Measurements from ENCODE around the gene POU6F2. TPM values are rescaled to one million over a fixed set of nuclear protein-coding genes. Genes with fewer than 3 reads are reported as not detected.

The POU6F2 gene
- polyA plus RNA-seq, 2 of the 4 experiments (the other 2 are of a cell fraction) = not detected

DNA sequence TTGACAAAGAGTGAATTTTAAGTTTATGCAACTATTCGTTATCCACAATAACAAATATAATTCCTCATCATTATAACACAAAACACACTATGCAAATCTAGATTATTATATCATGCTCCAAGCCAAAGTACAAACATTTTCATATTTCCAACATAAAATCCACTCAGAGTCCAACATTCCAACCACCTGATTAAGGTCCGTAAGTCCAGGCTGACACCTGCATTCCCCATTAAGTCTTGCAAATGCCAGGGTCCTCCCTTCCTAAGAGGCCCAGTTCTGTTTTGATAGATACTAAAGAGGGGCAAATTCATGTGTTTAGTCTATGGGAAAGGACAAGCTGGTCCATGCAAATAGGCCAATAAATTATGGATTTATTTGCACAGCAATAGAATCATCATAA lies 206.1 kb downstream of the POU6F2 start:
- Histone ChIP-seq H3K4me2 (no peak overlapping the region), H3K4me3 (no peak overlapping the region), H3K9me3 (no peaks in the 10 kb centered on the region), H3K4me1 (no peaks in the 10 kb centered on the region), H3K27ac (no peak overlapping the region)
- POLR2A ChIA-PET = no interaction called here
- no peak for ATAC-seq
- TF ChIP-seq MAFK (IDR thresholded peaks at IDR 0.05; ENCODE audit: partially characterized antibody) (no peak), KDM5A (IDR thresholded peaks at IDR 0.05) (no peak), RCOR1 (IDR thresholded peaks at IDR 0.05; ENCODE audit: low read depth, low read length) (no peak), ZC3H11A (IDR thresholded peaks at IDR 0.05) (no peak), EP300 (IDR thresholded peaks at IDR 0.05) (no peak), TFCP2L1 (CRISPR knock-in tag; IDR thresholded peaks at IDR 0.05) (no peak), CBX8 (IDR thresholded peaks at IDR 0.05) (no peak), PHF8 (IDR thresholded peaks at IDR 0.05; ENCODE audit: borderline replicate concordance, low read depth) (no peak), GATA3 (IDR thresholded peaks at IDR 0.05; ENCODE audit: borderline replicate concordance) (no peak), TP53 (CRISPR knock-in tag; IDR thresholded peaks at IDR 0.05) (no peak), FOSL2 (IDR thresholded peaks at IDR 0.05) (no peak), FOSL2 (CRISPR knock-in tag; IDR thresholded peaks at IDR 0.05) (no peak), POLR2A (IDR thresholded peaks at IDR 0.05; ENCODE audit: low read length) (no peak), ZFP36 (IDR thresholded peaks at IDR 0.05; ENCODE audit: borderline replicate concordance, partially characterized antibody) (no peak), EHMT2 (IDR thresholded peaks at IDR 0.05; ENCODE audit: low read depth) (no peak), FOSB (CRISPR knock-in tag; IDR thresholded peaks at IDR 0.05) (no peak)
- TF ChIP-seq, protein P1, sequence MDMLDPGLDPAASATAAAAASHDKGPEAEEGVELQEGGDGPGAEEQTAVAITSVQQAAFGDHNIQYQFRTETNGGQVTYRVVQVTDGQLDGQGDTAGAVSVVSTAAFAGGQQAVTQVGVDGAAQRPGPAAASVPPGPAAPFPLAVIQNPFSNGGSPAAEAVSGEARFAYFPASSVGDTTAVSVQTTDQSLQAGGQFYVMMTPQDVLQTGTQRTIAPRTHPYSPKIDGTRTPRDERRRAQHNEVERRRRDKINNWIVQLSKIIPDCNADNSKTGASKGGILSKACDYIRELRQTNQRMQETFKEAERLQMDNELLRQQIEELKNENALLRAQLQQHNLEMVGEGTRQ (IDR thresholded peaks at IDR 0.05) = no peak
- TF ChIP-seq, protein P2, sequence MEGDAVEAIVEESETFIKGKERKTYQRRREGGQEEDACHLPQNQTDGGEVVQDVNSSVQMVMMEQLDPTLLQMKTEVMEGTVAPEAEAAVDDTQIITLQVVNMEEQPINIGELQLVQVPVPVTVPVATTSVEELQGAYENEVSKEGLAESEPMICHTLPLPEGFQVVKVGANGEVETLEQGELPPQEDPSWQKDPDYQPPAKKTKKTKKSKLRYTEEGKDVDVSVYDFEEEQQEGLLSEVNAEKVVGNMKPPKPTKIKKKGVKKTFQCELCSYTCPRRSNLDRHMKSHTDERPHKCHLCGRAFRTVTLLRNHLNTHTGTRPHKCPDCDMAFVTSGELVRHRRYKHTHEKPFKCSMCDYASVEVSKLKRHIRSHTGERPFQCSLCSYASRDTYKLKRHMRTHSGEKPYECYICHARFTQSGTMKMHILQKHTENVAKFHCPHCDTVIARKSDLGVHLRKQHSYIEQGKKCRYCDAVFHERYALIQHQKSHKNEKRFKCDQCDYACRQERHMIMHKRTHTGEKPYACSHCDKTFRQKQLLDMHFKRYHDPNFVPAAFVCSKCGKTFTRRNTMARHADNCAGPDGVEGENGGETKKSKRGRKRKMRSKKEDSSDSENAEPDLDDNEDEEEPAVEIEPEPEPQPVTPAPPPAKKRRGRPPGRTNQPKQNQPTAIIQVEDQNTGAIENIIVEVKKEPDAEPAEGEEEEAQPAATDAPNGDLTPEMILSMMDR (IDR thresholded peaks at IDR 0.05) = no peak
- TF ChIP-seq, protein P3, sequence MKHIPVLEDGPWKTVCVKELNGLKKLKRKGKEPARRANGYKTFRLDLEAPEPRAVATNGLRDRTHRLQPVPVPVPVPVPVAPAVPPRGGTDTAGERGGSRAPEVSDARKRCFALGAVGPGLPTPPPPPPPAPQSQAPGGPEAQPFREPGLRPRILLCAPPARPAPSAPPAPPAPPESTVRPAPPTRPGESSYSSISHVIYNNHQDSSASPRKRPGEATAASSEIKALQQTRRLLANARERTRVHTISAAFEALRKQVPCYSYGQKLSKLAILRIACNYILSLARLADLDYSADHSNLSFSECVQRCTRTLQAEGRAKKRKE (CRISPR knock-in tag; IDR thresholded peaks at IDR 0.05; ENCODE audit: low read depth) = no peak
- no peak for DNase-seq (ENCODE audit: low read depth in 1 of 2, low spot score in 1 of 2)
- CTCF ChIA-PET = interaction anchor here (1.0 kb wide), 1 partner anchor 814 kb away, joined by 3 read pairs; no protein-coding TSS in a partner anchor
- FAIRE-seq = no peak
- WGBS (ENCODE audit: missing lambda C conversion rate) = 40% methylated on average over 2 of the region's 2 CpGs

DNA sequence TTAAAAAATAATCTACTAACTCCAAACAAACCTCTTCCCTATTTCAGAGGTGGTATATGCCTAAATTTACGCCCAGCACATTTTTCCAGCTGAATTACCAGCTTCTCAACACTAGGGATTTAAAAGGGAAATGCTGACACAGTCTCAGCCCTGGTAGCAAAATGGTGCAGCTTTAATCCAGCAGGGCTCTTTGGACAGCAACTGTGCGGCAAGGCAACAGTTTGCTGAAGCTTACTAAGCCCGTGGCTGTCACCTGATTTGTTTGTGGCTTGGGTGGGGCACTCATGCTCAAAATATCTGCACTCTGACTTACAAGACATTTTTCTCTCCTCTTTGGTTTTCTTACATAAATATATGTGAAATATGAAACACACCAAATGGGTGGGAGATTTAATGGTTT lies 206.7 kb downstream of the POU6F2 start:
- no peak overlapping the region for H3K27ac ChIP-seq
- FAIRE-seq = no peak
- no peak overlapping the region for H3K4me3 ChIP-seq
- H3K9me3 ChIP-seq = no peaks in the 10 kb centered on the region
- H3K4me1 ChIP-seq = no peaks in the 10 kb centered on the region
- no peak for TF ChIP-seq NR3C1 (IDR thresholded peaks at IDR 0.05)
- TF ChIP-seq, protein P4, sequence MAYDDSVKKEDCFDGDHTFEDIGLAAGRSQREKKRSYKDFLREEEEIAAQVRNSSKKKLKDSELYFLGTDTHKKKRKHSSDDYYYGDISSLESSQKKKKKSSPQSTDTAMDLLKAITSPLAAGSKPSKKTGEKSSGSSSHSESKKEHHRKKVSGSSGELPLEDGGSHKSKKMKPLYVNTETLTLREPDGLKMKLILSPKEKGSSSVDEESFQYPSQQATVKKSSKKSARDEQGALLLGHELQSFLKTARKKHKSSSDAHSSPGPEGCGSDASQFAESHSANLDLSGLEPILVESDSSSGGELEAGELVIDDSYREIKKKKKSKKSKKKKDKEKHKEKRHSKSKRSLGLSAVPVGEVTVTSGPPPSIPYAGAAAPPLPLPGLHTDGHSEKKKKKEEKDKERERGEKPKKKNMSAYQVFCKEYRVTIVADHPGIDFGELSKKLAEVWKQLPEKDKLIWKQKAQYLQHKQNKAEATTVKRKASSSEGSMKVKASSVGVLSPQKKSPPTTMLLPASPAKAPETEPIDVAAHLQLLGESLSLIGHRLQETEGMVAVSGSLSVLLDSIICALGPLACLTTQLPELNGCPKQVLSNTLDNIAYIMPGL (CRISPR knock-in tag; IDR thresholded peaks at IDR 0.05; ENCODE audit: borderline replicate concordance) = no peak
- TF ChIP-seq NPAS2 (CRISPR knock-in tag; IDR thresholded peaks at IDR 0.05; ENCODE audit: borderline replicate concordance) = no peak
- no peak for TF ChIP-seq RAD21 (conservative IDR thresholded peaks at IDR 0.05 in 1 of 2, IDR thresholded peaks at IDR 0.05 in 1 of 2)
- TF ChIP-seq ESRRA (IDR thresholded peaks at IDR 0.05; ENCODE audit: borderline replicate concordance, low read length) = no peak
- ChIA-PET POLR2A (no interaction called here), CTCF (interaction anchor here (1.0 kb wide), 1 partner anchor 814 kb away, joined by 3 read pairs; no protein-coding TSS in a partner anchor)
- 1% methylated on average over 3 of the region's 3 CpGs for WGBS (ENCODE audit: missing lambda C conversion rate)
- DNase-seq (ENCODE audit: low read depth in 1 of 2, low spot score in 1 of 2) = no peak
- H3K4me2 ChIP-seq = no peak overlapping the region
- ATAC-seq = no peak
